ENCODE measurements around the gene OSGIN1.
A peak's percentile ranks its signal among the peaks of the same experiment; 100 is the strongest.
"Not testable (repeated sequence)": the region's sequence is repeated elsewhere in the genome, so short reads cannot be mapped to it uniquely, and the experiment has no call there.

The OSGIN1 gene

GRCh38 chr16:83950862-83951399, 2.1 kb upstream of the OSGIN1 start:
- H4K5ac ChIP-seq (ENCODE audit: low read length); H3K36me3 ChIP-seq (ENCODE audit: control insufficient read depth, insufficient read depth, low read length); H3K27me3 ChIP-seq (ENCODE audit: insufficient read depth, low read length, poor library complexity); H3K4me1 ChIP-seq (ENCODE audit: control insufficient read depth, low read depth, low read length); H2BK5ac ChIP-seq (ENCODE audit: low read length); H3K4me3 ChIP-seq (ENCODE audit: low read length); H3K56ac ChIP-seq (ENCODE audit: low read length); H2BK15ac ChIP-seq (replicated peaks; ENCODE audit: low read depth); H3K9ac ChIP-seq (ENCODE audit: low read length); H4K8ac ChIP-seq (ENCODE audit: low read depth, low read length); H3K4ac ChIP-seq (ENCODE audit: low read depth, low read length); H3K79me1 ChIP-seq (ENCODE audit: low read length); H3K18ac ChIP-seq (ENCODE audit: low read length); H3K4me2 ChIP-seq (ENCODE audit: low read length); H2AK5ac ChIP-seq (ENCODE audit: low read length); H3K27ac ChIP-seq (ENCODE audit: low read depth, low read length); H3K23ac ChIP-seq (ENCODE audit: low read length); H2BK120ac ChIP-seq (ENCODE audit: low read depth, low read length); H3K79me2 ChIP-seq (ENCODE audit: control insufficient read depth, insufficient read depth, low read length): not testable (repeated sequence)
- DNase-seq, result peak; percentile 68
- WGBS (ENCODE audit: extremely low coverage, insufficient coverage, low lambda C conversion rate), result no CpG with 5 or more reads among the region's 10 CpGs

- Histone ChIP-seq H3K4me1 (ENCODE audit: control insufficient read depth, low read depth, low read length) (peaks cover 2% of the 10 kb centered on the region), H3K4me3 (ENCODE audit: low read length) (no peak overlapping the region), H4K5ac (ENCODE audit: low read length) (no peak overlapping the region), H3K56ac (ENCODE audit: low read length) (no peak overlapping the region), H3K79me1 (ENCODE audit: low read length) (no peaks in the 10 kb centered on the region), H3K36me3 (ENCODE audit: control insufficient read depth, insufficient read depth, low read length) (no peaks in the 10 kb centered on the region), H3K27ac (ENCODE audit: low read depth, low read length) (no peak overlapping the region), H3K4me2 (ENCODE audit: low read length) (no peak overlapping the region), H2BK120ac (ENCODE audit: low read depth, low read length) (no peak overlapping the region), H3K23ac (ENCODE audit: low read length) (no peak overlapping the region), H3K18ac (ENCODE audit: low read length) (no peak overlapping the region), H2BK15ac (replicated peaks; ENCODE audit: low read depth) (no peak overlapping the region), H3K4ac (ENCODE audit: low read depth, low read length) (no peak overlapping the region), H2AK5ac (ENCODE audit: low read length) (no peak overlapping the region), H3K9ac (ENCODE audit: low read length) (no peak overlapping the region), H3K27me3 (ENCODE audit: insufficient read depth, low read length, poor library complexity) (no peaks in the 10 kb centered on the region), H3K79me2 (ENCODE audit: control insufficient read depth, insufficient read depth, low read length) (no peaks in the 10 kb centered on the region), H2BK5ac (ENCODE audit: low read length) (no peak overlapping the region), H4K8ac (ENCODE audit: low read depth, low read length) (no peak overlapping the region)
- DNase-seq, result no peak
- WGBS (ENCODE audit: extremely low coverage, insufficient coverage, low lambda C conversion rate), result no CpG with 5 or more reads among the region's 8 CpGs
Observed at GRCh38 chr16:83951544-83951943, 1.5 kb upstream of the OSGIN1 start.

- Histone ChIP-seq H2BK5ac (ENCODE audit: low read length) (no peak overlapping the region), H4K5ac (ENCODE audit: low read length) (no peak overlapping the region), H2BK120ac (ENCODE audit: low read depth, low read length) (no peak overlapping the region), H3K4me2 (ENCODE audit: low read length) (no peak overlapping the region), H2AK5ac (ENCODE audit: low read length) (no peak overlapping the region), H3K56ac (ENCODE audit: low read length) (no peak overlapping the region), H3K9ac (ENCODE audit: low read length) (no peak overlapping the region), H3K23ac (ENCODE audit: low read length) (peak overlapping the region; percentile 30), H3K36me3 (ENCODE audit: control insufficient read depth, insufficient read depth, low read length) (no peaks in the 10 kb centered on the region), H3K27ac (ENCODE audit: low read depth, low read length) (no peak overlapping the region), H3K4me3 (ENCODE audit: low read length) (no peak overlapping the region), H3K18ac (ENCODE audit: low read length) (no peak overlapping the region), H2BK15ac (replicated peaks; ENCODE audit: low read depth) (no peak overlapping the region), H3K79me1 (ENCODE audit: low read length) (no peaks in the 10 kb centered on the region), H3K4me1 (ENCODE audit: control insufficient read depth, low read depth, low read length) (peaks cover 2% of the 10 kb centered on the region), H4K8ac (ENCODE audit: low read depth, low read length) (no peak overlapping the region), H3K27me3 (ENCODE audit: insufficient read depth, low read length, poor library complexity) (no peaks in the 10 kb centered on the region), H3K79me2 (ENCODE audit: control insufficient read depth, insufficient read depth, low read length) (no peaks in the 10 kb centered on the region), H3K4ac (ENCODE audit: low read depth, low read length) (no peak overlapping the region)
- WGBS (ENCODE audit: extremely low coverage, insufficient coverage, low lambda C conversion rate), result no CpG with 5 or more reads among the region's 8 CpGs
- no peak for DNase-seq
Observed at GRCh38 chr16:83952587-83952939, 477 bp upstream of the OSGIN1 start.

- peak overlapping the region; percentile 14 for H3K9ac ChIP-seq (ENCODE audit: low read length)
- no peak overlapping the region for H2BK15ac ChIP-seq (replicated peaks; ENCODE audit: low read depth)
- DNase-seq, result peak; percentile 77
- no peak overlapping the region for H4K5ac ChIP-seq (ENCODE audit: low read length)
- no peaks in the 10 kb centered on the region for H3K36me3 ChIP-seq (ENCODE audit: control insufficient read depth, insufficient read depth, low read length)
- H3K56ac ChIP-seq (ENCODE audit: low read length), result peak overlapping the region; percentile 76
- no peak overlapping the region for H3K4me3 ChIP-seq (ENCODE audit: low read length)
- no peaks in the 10 kb centered on the region for H3K79me2 ChIP-seq (ENCODE audit: control insufficient read depth, insufficient read depth, low read length)
- H4K8ac ChIP-seq (ENCODE audit: low read depth, low read length), result no peak overlapping the region
- H3K79me1 ChIP-seq (ENCODE audit: low read length), result no peaks in the 10 kb centered on the region
- WGBS (ENCODE audit: extremely low coverage, insufficient coverage, low lambda C conversion rate), result no CpG with 5 or more reads among the region's 19 CpGs
- H3K4me2 ChIP-seq (ENCODE audit: low read length), result peak overlapping the region; percentile 44
- no peak overlapping the region for H2AK5ac ChIP-seq (ENCODE audit: low read length)
- H3K18ac ChIP-seq (ENCODE audit: low read length), result no peak overlapping the region
- no peaks in the 10 kb centered on the region for H3K27me3 ChIP-seq (ENCODE audit: insufficient read depth, low read length, poor library complexity)
- no peak overlapping the region for H3K4ac ChIP-seq (ENCODE audit: low read depth, low read length)
- H3K27ac ChIP-seq (ENCODE audit: low read depth, low read length), result no peak overlapping the region
- H3K23ac ChIP-seq (ENCODE audit: low read length), result no peak overlapping the region
- no peak overlapping the region for H2BK5ac ChIP-seq (ENCODE audit: low read length)
- H2BK120ac ChIP-seq (ENCODE audit: low read depth, low read length), result no peak overlapping the region
- H3K4me1 ChIP-seq (ENCODE audit: control insufficient read depth, low read depth, low read length), result peaks cover 2% of the 10 kb centered on the region
Observed at GRCh38 chr16:83953796-83954576, 946 bp downstream of the OSGIN1 start.

GRCh38 chr16:83954577-83955016, 1.6 kb downstream of the OSGIN1 start:
- Histone ChIP-seq H4K8ac (ENCODE audit: low read depth, low read length) (no peak overlapping the region), H4K5ac (ENCODE audit: low read length) (no peak overlapping the region), H3K56ac (ENCODE audit: low read length) (peak overlapping the region; percentile 3), H3K23ac (ENCODE audit: low read length) (no peak overlapping the region), H3K18ac (ENCODE audit: low read length) (no peak overlapping the region), H3K4me3 (ENCODE audit: low read length) (no peak overlapping the region), H3K4me1 (ENCODE audit: control insufficient read depth, low read depth, low read length) (peaks cover 2% of the 10 kb centered on the region), H2BK120ac (ENCODE audit: low read depth, low read length) (no peak overlapping the region), H3K79me2 (ENCODE audit: control insufficient read depth, insufficient read depth, low read length) (no peaks in the 10 kb centered on the region), H3K9ac (ENCODE audit: low read length) (no peak overlapping the region), H2BK5ac (ENCODE audit: low read length) (no peak overlapping the region), H2BK15ac (replicated peaks; ENCODE audit: low read depth) (no peak overlapping the region), H3K36me3 (ENCODE audit: control insufficient read depth, insufficient read depth, low read length) (no peaks in the 10 kb centered on the region), H2AK5ac (ENCODE audit: low read length) (no peak overlapping the region), H3K27me3 (ENCODE audit: insufficient read depth, low read length, poor library complexity) (no peaks in the 10 kb centered on the region), H3K4ac (ENCODE audit: low read depth, low read length) (no peak overlapping the region), H3K27ac (ENCODE audit: low read depth, low read length) (no peak overlapping the region), H3K79me1 (ENCODE audit: low read length) (no peaks in the 10 kb centered on the region), H3K4me2 (ENCODE audit: low read length) (no peak overlapping the region)
- peak; percentile 94 for DNase-seq
- WGBS (ENCODE audit: extremely low coverage, insufficient coverage, low lambda C conversion rate), result no CpG with 5 or more reads among the region's 9 CpGs

Data from mesendoderm (in vitro differentiated cells).